ENCODE data around the gene SMPX.

SMPX gene

GRCh38 chrX:21658746-21659145 lies 99.2 kb downstream of the SMPX start:
- Histone ChIP-seq H3K4me1 (ENCODE audit: control insufficient read depth in 2 of 2, insufficient read depth in 1 of 2, low read depth in 1 of 2, low read length in 2 of 2) (no peaks in the 10 kb centered on the region), H4K8ac (ENCODE audit: low read depth, low read length) (no peak overlapping the region), H3K23ac (ENCODE audit: low read depth, low read length, poor library complexity) (no peak overlapping the region), H2BK15ac (ENCODE audit: low read length) (no peak overlapping the region), H3K9ac (ENCODE audit: low read depth, low read length, poor library complexity) (no peak overlapping the region), H2BK12ac (ENCODE audit: low read length) (no peak overlapping the region), H3K9me3 (replicated peaks in 1 of 2; ENCODE audit: control insufficient read depth in 2 of 2, insufficient read depth in 1 of 2, low read depth in 1 of 2, low read length in 2 of 2) (no peaks in the 10 kb centered on the region), H3K4me2 (ENCODE audit: insufficient read depth, low read length, poor library complexity, severe bottlenecking) (no peak overlapping the region), H2BK5ac (ENCODE audit: low read length) (no peak overlapping the region), H2BK120ac (ENCODE audit: low read depth, low read length) (no peak overlapping the region), H4K91ac (ENCODE audit: low read depth, low read length, poor library complexity) (no peak overlapping the region), H3K79me1 (ENCODE audit: low read depth, low read length) (no peaks in the 10 kb centered on the region), H2AFZ (ENCODE audit: low read length) (no peak overlapping the region), H3K14ac (ENCODE audit: low read length) (no peak overlapping the region), H3K4ac (ENCODE audit: low read length) (no peak overlapping the region), H2AK5ac (ENCODE audit: low read depth, low read length) (no peak overlapping the region), H3K27me3 (ENCODE audit: control insufficient read depth in 3 of 3, insufficient read depth in 3 of 3, low read depth in 1 of 3, low read length in 3 of 3) (no peaks in the 10 kb centered on the region), H3K4me3 (ENCODE audit: low read length in 2 of 2) (no peak overlapping the region), H3K27ac (replicated peaks; ENCODE audit: low read length) (no peak overlapping the region), H3K18ac (ENCODE audit: low read length) (no peak overlapping the region), H3K36me3 (replicated peaks in 1 of 2; ENCODE audit: control insufficient read depth in 2 of 2, insufficient read depth in 2 of 2, low read length in 2 of 2) (no peaks in the 10 kb centered on the region)
- no CpG with 5 or more reads among the region's 23 CpGs for WGBS, 2 donors (ENCODE audit: extremely low coverage in 2 of 2, insufficient read length in 2 of 2, insufficient replicate concordance in 1 of 2)
- no peak for DNase-seq (ENCODE audit: low spot score)

GRCh38 chrX:21658152-21658737 lies 99.7 kb downstream of the SMPX start, which contains the start of gene KLHL34:
TSS of gene KLHL34 (minus strand) at chrX:21658330. CDS start at chrX:21657788, 542 bp downstream.
- Histone ChIP-seq H3K79me1 (ENCODE audit: low read depth, low read length) (no peaks in the 10 kb centered on the region), H3K23ac (ENCODE audit: low read depth, low read length, poor library complexity) (no peak within 1 kb of the TSS), H3K4ac (ENCODE audit: low read length) (no peak within 1 kb of the TSS), H3K27ac (replicated peaks; ENCODE audit: low read length) (no peak within 1 kb of the TSS), H4K91ac (ENCODE audit: low read depth, low read length, poor library complexity) (no peak within 1 kb of the TSS), H3K9ac (ENCODE audit: low read depth, low read length, poor library complexity) (no peak within 1 kb of the TSS), H3K4me3 (ENCODE audit: low read length in 2 of 2) (no peak within 1 kb of the TSS), H2BK15ac (ENCODE audit: low read length) (no peak within 1 kb of the TSS), H3K14ac (ENCODE audit: low read length) (no peak within 1 kb of the TSS), H3K18ac (ENCODE audit: low read length) (no peak within 1 kb of the TSS), H2BK12ac (ENCODE audit: low read length) (no peak within 1 kb of the TSS), H3K4me2 (ENCODE audit: insufficient read depth, low read length, poor library complexity, severe bottlenecking) (no peak within 1 kb of the TSS), H3K4me1 (ENCODE audit: control insufficient read depth in 2 of 2, insufficient read depth in 1 of 2, low read depth in 1 of 2, low read length in 2 of 2) (no peaks in the 10 kb centered on the region), H2BK5ac (ENCODE audit: low read length) (no peak within 1 kb of the TSS), H3K27me3 (ENCODE audit: control insufficient read depth in 3 of 3, insufficient read depth in 3 of 3, low read depth in 1 of 3, low read length in 3 of 3) (no peaks in the 10 kb centered on the region), H3K36me3 (replicated peaks in 1 of 2; ENCODE audit: control insufficient read depth in 2 of 2, insufficient read depth in 2 of 2, low read length in 2 of 2) (no peaks in the 10 kb centered on the region), H4K8ac (ENCODE audit: low read depth, low read length) (no peak within 1 kb of the TSS), H2AK5ac (ENCODE audit: low read depth, low read length) (no peak within 1 kb of the TSS), H3K9me3 (replicated peaks in 1 of 2; ENCODE audit: control insufficient read depth in 2 of 2, insufficient read depth in 1 of 2, low read depth in 1 of 2, low read length in 2 of 2) (no peaks in the 10 kb centered on the region), H2AFZ (ENCODE audit: low read length) (no peak within 1 kb of the TSS), H2BK120ac (ENCODE audit: low read depth, low read length) (no peak within 1 kb of the TSS)
- no CpG with 5 or more reads among the region's 60 CpGs for WGBS, 2 donors (ENCODE audit: extremely low coverage in 2 of 2, insufficient read length in 2 of 2, insufficient replicate concordance in 1 of 2)
- no peak for DNase-seq (ENCODE audit: low spot score)

- H2BK12ac ChIP-seq (ENCODE audit: low read length): no peak overlapping the region
- H4K8ac ChIP-seq (ENCODE audit: low read depth, low read length): no peak overlapping the region
- peaks cover 0 to under 1% of the 10 kb centered on the region in 2 donors for H3K36me3 ChIP-seq (replicated peaks in 1 of 2; ENCODE audit: control insufficient read depth in 2 of 2, insufficient read depth in 2 of 2, low read length in 2 of 2)
- H3K23ac ChIP-seq (ENCODE audit: low read depth, low read length, poor library complexity): no peak overlapping the region
- no peaks in the 10 kb centered on the region for H3K9me3 ChIP-seq (replicated peaks in 1 of 2; ENCODE audit: control insufficient read depth in 2 of 2, insufficient read depth in 1 of 2, low read depth in 1 of 2, low read length in 2 of 2)
- no peaks in the 10 kb centered on the region for H3K4me1 ChIP-seq (ENCODE audit: control insufficient read depth in 2 of 2, insufficient read depth in 1 of 2, low read depth in 1 of 2, low read length in 2 of 2)
- H3K4ac ChIP-seq (ENCODE audit: low read length): no peak overlapping the region
- H3K27ac ChIP-seq (replicated peaks; ENCODE audit: low read length): no peak overlapping the region
- H2AK5ac ChIP-seq (ENCODE audit: low read depth, low read length): no peak overlapping the region
- no peak overlapping the region for H4K91ac ChIP-seq (ENCODE audit: low read depth, low read length, poor library complexity)
- no CpG with 5 or more reads among the region's 57 CpGs for WGBS, 2 donors (ENCODE audit: extremely low coverage in 2 of 2, insufficient read length in 2 of 2, insufficient replicate concordance in 1 of 2)
- no peak overlapping the region for H3K18ac ChIP-seq (ENCODE audit: low read length)
- no peak overlapping the region for H2BK15ac ChIP-seq (ENCODE audit: low read length)
- no peak overlapping the region for H3K4me3 ChIP-seq (ENCODE audit: low read length in 2 of 2)
- H3K27me3 ChIP-seq (ENCODE audit: control insufficient read depth in 3 of 3, insufficient read depth in 3 of 3, low read depth in 1 of 3, low read length in 3 of 3): no peaks in the 10 kb centered on the region
- H3K9ac ChIP-seq (ENCODE audit: low read depth, low read length, poor library complexity): no peak overlapping the region
- DNase-seq (ENCODE audit: low spot score): no peak
- H3K14ac ChIP-seq (ENCODE audit: low read length): no peak overlapping the region
- H3K4me2 ChIP-seq (ENCODE audit: insufficient read depth, low read length, poor library complexity, severe bottlenecking): no peak overlapping the region
- no peak overlapping the region for H2AFZ ChIP-seq (ENCODE audit: low read length)
- H2BK5ac ChIP-seq (ENCODE audit: low read length): no peak overlapping the region
- no peaks in the 10 kb centered on the region for H3K79me1 ChIP-seq (ENCODE audit: low read depth, low read length)
- H2BK120ac ChIP-seq (ENCODE audit: low read depth, low read length): no peak overlapping the region
Observed at GRCh38 chrX:21657318-21658151, 100.4 kb downstream of the SMPX start.

- Histone ChIP-seq H3K4ac (ENCODE audit: low read length) (no peak overlapping the region), H2AFZ (ENCODE audit: low read length) (no peak overlapping the region)
Observed at GRCh38 chrX:21656587-21657317, 101.2 kb downstream of the SMPX start.

More at GRCh38 chrX:21656587-21657317, 101.2 kb downstream of the SMPX start:
- WGBS, 2 donors (ENCODE audit: extremely low coverage in 2 of 2, insufficient read length in 2 of 2, insufficient replicate concordance in 1 of 2): no CpG with 5 or more reads among the region's 61 CpGs
- Histone ChIP-seq H3K27me3 (ENCODE audit: control insufficient read depth in 3 of 3, insufficient read depth in 3 of 3, low read depth in 1 of 3, low read length in 3 of 3) (no peaks in the 10 kb centered on the region), H3K79me1 (ENCODE audit: low read depth, low read length) (no peaks in the 10 kb centered on the region), H3K14ac (ENCODE audit: low read length) (no peak overlapping the region), H3K9me3 (replicated peaks in 1 of 2; ENCODE audit: control insufficient read depth in 2 of 2, insufficient read depth in 1 of 2, low read depth in 1 of 2, low read length in 2 of 2) (no peaks in the 10 kb centered on the region), H2BK15ac (ENCODE audit: low read length) (no peak overlapping the region), H4K91ac (ENCODE audit: low read depth, low read length, poor library complexity) (no peak overlapping the region), H3K4me2 (ENCODE audit: insufficient read depth, low read length, poor library complexity, severe bottlenecking) (no peak overlapping the region), H3K4me3 (ENCODE audit: low read length in 2 of 2) (no peak overlapping the region), H3K36me3 (replicated peaks in 1 of 2; ENCODE audit: control insufficient read depth in 2 of 2, insufficient read depth in 2 of 2, low read length in 2 of 2) (peaks cover 0 to 6% of the 10 kb centered on the region in 2 donors), H3K27ac (replicated peaks; ENCODE audit: low read length) (no peak overlapping the region), H3K4me1 (ENCODE audit: control insufficient read depth in 2 of 2, insufficient read depth in 1 of 2, low read depth in 1 of 2, low read length in 2 of 2) (no peaks in the 10 kb centered on the region), H3K23ac (ENCODE audit: low read depth, low read length, poor library complexity) (no peak overlapping the region), H2BK5ac (ENCODE audit: low read length) (no peak overlapping the region), H4K8ac (ENCODE audit: low read depth, low read length) (no peak overlapping the region), H3K9ac (ENCODE audit: low read depth, low read length, poor library complexity) (no peak overlapping the region), H2AK5ac (ENCODE audit: low read depth, low read length) (no peak overlapping the region), H3K18ac (ENCODE audit: low read length) (no peak overlapping the region), H2BK12ac (ENCODE audit: low read length) (no peak overlapping the region), H2BK120ac (ENCODE audit: low read depth, low read length) (no peak overlapping the region)
- no peak for DNase-seq (ENCODE audit: low spot score)

Measured in neuronal stem cell (in vitro differentiated cells).